SK-N-SH (cell line): ENCODE measurements around the gene TMEM200C. TPM values are rescaled to one million over a fixed set of nuclear protein-coding genes. Genes with fewer than 3 reads are reported as not detected.

ENCODE experiments used
- CTCF ChIA-PET: fragments of 300-600, 350-600 bp; formaldehyde crosslinking; extraction: SDS; loops from one replicate; lab custom pipeline; 2021; lab: Yijun Ruan, JAX
- POLR2A ChIA-PET: fragments of 350-600 bp; sonication (Branson Sonifier 250); formaldehyde crosslinking; extraction: SDS; loops from one replicate; lab custom pipeline; 2020; ENCODE audit warnings: antibody characterized with exemption, inconsistent platforms; lab: Yijun Ruan, JAX
- DNase-seq: peaks from one replicate; pipeline ENCODE4 v3.0.0; 2012
- H2AFZ ChIP-seq: fragments of 200-600 bp; sonication (generic); 2 replicates; pipeline ENCODE4 v1.8.1; 2016; ENCODE audit warnings: antibody characterized with exemption, mild to moderate bottlenecking, low read depth
- H3F3A ChIP-seq: fragments of 200-600 bp; sonication (generic); replicated peaks from 2 replicates; pipeline ENCODE3; 2016; ENCODE audit warnings: antibody characterized with exemption, mild to moderate bottlenecking; ENCODE audit not compliant: insufficient read depth
- H3K27ac ChIP-seq, 2 experiments: fragments of 200-500 bp in 1 of 2; fragments of 200-600 bp in 1 of 2; sonication (Bioruptor generic) in 1 of 2; sonication (generic), shearing (Covaris generic) in 1 of 2; 2 replicates each; pipeline versions ENCODE4 v1.5.1 to v1.6.1; 2014 to 2016; ENCODE audit warnings: low read depth in 2 of 2, inconsistent platforms in 1 of 2, low read length in 1 of 2, mild to moderate bottlenecking in 1 of 2, mixed read lengths in 1 of 2
- H3K27me3 ChIP-seq: fragments of 200-600 bp; sonication (generic), shearing (Covaris generic); 2 replicates; pipeline ENCODE4 v1.6.1; 2016; ENCODE audit warnings: mixed run types; ENCODE audit not compliant: insufficient read depth
- H3K36me3 ChIP-seq, 2 experiments: fragments of 200-500 bp in 1 of 2; fragments of 200-600 bp in 1 of 2; sonication (Bioruptor generic) in 1 of 2; sonication (generic) in 1 of 2; replicated peaks in 1 of 2; 2 replicates each; pipeline versions ENCODE3 to v1.5.1; 2014 to 2016; ENCODE audit warnings: low read length in 1 of 2, mild to moderate bottlenecking in 1 of 2; ENCODE audit not compliant: insufficient read depth in 2 of 2, control insufficient read depth in 1 of 2
- H3K4me1 ChIP-seq, 2 experiments: fragments of 200-500 bp in 1 of 2; fragments of 200-600 bp in 1 of 2; sonication (Bioruptor generic) in 1 of 2; sonication (generic), shearing (Covaris generic) in 1 of 2; 2 replicates each; pipeline versions ENCODE4 v1.5.1 to v1.6.1; 2014 to 2016; ENCODE audit warnings: low read depth in 1 of 2, low read length in 1 of 2, mixed run types in 1 of 2; ENCODE audit not compliant: insufficient read depth in 2 of 2, control insufficient read depth in 1 of 2
- H3K4me2 ChIP-seq: fragments of 200-600 bp; sonication (generic), shearing (Covaris generic); 2 replicates; pipeline ENCODE4 v1.6.1; 2017; ENCODE audit warnings: mixed run types
- H3K4me3 ChIP-seq, 2 experiments: fragments of 200-500 bp in 1 of 2; fragments of 200-600 bp in 1 of 2; sonication (Bioruptor generic) in 1 of 2; sonication (generic), shearing (Covaris generic) in 1 of 2; 2 replicates each; pipeline versions ENCODE4 v1.5.1 to v1.8.1; 2014 to 2016; ENCODE audit warnings: low read depth in 2 of 2, inconsistent platforms in 1 of 2, low read length in 1 of 2, mild to moderate bottlenecking in 1 of 2, mixed read lengths in 1 of 2, moderate library complexity in 1 of 2
- H3K79me2 ChIP-seq: fragments of 200-600 bp; sonication (generic); 2 replicates; pipeline ENCODE4 v1.8.1; 2017; ENCODE audit warnings: mild to moderate bottlenecking; ENCODE audit not compliant: insufficient read depth
- H3K9ac ChIP-seq: fragments of 200-600 bp; sonication (generic); 2 replicates; pipeline ENCODE4 v1.6.1; 2017; ENCODE audit warnings: mixed run types
- H3K9me2 ChIP-seq: fragments of 200-600 bp; sonication (generic); 2 replicates; pipeline ENCODE4 v1.6.1; 2017; ENCODE audit warnings: mixed run types
- H3K9me3 ChIP-seq: fragments of 200-600 bp; sonication (generic); 2 replicates; pipeline ENCODE4 v1.6.1; 2017; ENCODE audit warnings: mixed run types, mild to moderate bottlenecking, moderate library complexity
- H4K20me1 ChIP-seq: fragments of 200-600 bp; sonication (generic); 2 replicates; pipeline ENCODE4 v1.6.1; 2017; ENCODE audit warnings: mild to moderate bottlenecking, mixed run types; ENCODE audit not compliant: insufficient read depth
- CTCF ChIP-seq: fragments of 200-600 bp; sonication (generic); IDR thresholded peaks from 2 replicates; pipeline ENCODE4 v1.6.1; 2017; ENCODE audit warnings: antibody characterized with exemption, mild to moderate bottlenecking, moderate library complexity
- EP300 ChIP-seq, 2 experiments: IDR thresholded peaks; 2 replicates each; pipeline versions ENCODE4 v1.4.0 to v1.6.1; 2012; ENCODE audit warnings: borderline replicate concordance in 1 of 2, low read depth in 1 of 2, low read length in 1 of 2
- FOXM1 ChIP-seq: IDR thresholded peaks from 2 replicates; pipeline ENCODE4 v1.4.0; 2012; ENCODE audit warnings: low read depth, mild to moderate bottlenecking
- JUND ChIP-seq: IDR thresholded peaks from 2 replicates; pipeline ENCODE4 v1.4.0; 2012
- MXI1 ChIP-seq: IDR thresholded peaks from 2 replicates; pipeline ENCODE4 v1.6.1; 2012; ENCODE audit warnings: mild to moderate bottlenecking, low read depth, low read length, improper control_type of control experiment
- POLR2AphosphoS5 ChIP-seq: IDR thresholded peaks from 2 replicates; pipeline ENCODE4 v1.6.1; 2012; ENCODE audit warnings: low read depth, low read length
- RAD21 ChIP-seq: IDR thresholded peaks from 2 replicates; pipeline ENCODE4 v1.6.1; 2012; ENCODE audit warnings: mild to moderate bottlenecking, low read length
- RCOR1 ChIP-seq: fragments of 150-350 bp; IDR thresholded peaks from 2 replicates; pipeline ENCODE4 v1.6.1; 2017; ENCODE audit warnings: antibody characterized with exemption, low read length
- REST ChIP-seq: IDR thresholded peaks from 2 replicates; pipeline ENCODE4 v1.6.1; 2012; ENCODE audit warnings: mild to moderate bottlenecking, low read depth, low read length, moderate library complexity
- SIN3A ChIP-seq: IDR thresholded peaks from 2 replicates; pipeline ENCODE4 v1.6.1; 2012; ENCODE audit warnings: low read depth, mild to moderate bottlenecking, low read length, moderate library complexity, borderline replicate concordance
- SMC3 ChIP-seq: IDR thresholded peaks from 2 replicates; pipeline ENCODE4 v1.6.1; 2012; ENCODE audit warnings: low read depth, low read length, improper control_type of control experiment
- TCF12 ChIP-seq: IDR thresholded peaks from 2 replicates; pipeline ENCODE4 v1.4.0; 2012
- USF2 ChIP-seq: fragments of 150-350 bp; IDR thresholded peaks from 2 replicates; pipeline ENCODE4 v1.6.1; 2017; ENCODE audit warnings: antibody characterized with exemption, low read length, low read depth, borderline replicate concordance
- WGBS: methylation state at CpG from one replicate; pipeline ENCODE4 v1.1.6; 2017; ENCODE audit warnings: low lambda C conversion rate; 5-methylcytosine and 5-hydroxymethylcytosine counted together
- polyA plus RNA-seq, 3 experiments: library from polyadenylated mRNA; depleted of rRNA; stranded (reverse); fragments of >200 nt; gene quantifications; 2 replicates each; pipeline ENCODE4 v1.2.3, GENCODE V29; 2012

The TMEM200C gene
- polyA plus RNA-seq, 1 of the 3 experiments (the other 2 are of a cell fraction) = not detected

- no peaks in the 10 kb centered on the region for H3K27me3 ChIP-seq
- ChIA-PET POLR2A (no interaction called here), CTCF (interaction anchor here (0.9 to 1.1 kb wide), 3 partner anchors 588 to 1325 kb away, joined by 3 read pairs; no protein-coding TSS in a partner anchor)
- H3K4me3 ChIP-seq = no peak overlapping the region; a peak in 1 of 4 replicates
- H3K9me2 ChIP-seq = no peaks in the 10 kb centered on the region
- H3K9ac ChIP-seq = no peak overlapping the region
- H3K79me2 ChIP-seq = no peaks in the 10 kb centered on the region
- no peaks in the 10 kb centered on the region for H3F3A ChIP-seq
- no peak overlapping the region for H2AFZ ChIP-seq
- no peaks in the 10 kb centered on the region for H4K20me1 ChIP-seq
- no peaks in the 10 kb centered on the region for H3K36me3 ChIP-seq
- no peak for TF ChIP-seq MXI1
- no peak for TF ChIP-seq POLR2AphosphoS5
- peak; percentile 38; the same call in 1 of the 2 replicates for TF ChIP-seq RAD21
- no peak for TF ChIP-seq RCOR1
- no peak for TF ChIP-seq USF2
- TF ChIP-seq JUND = no peak
- no peak for TF ChIP-seq SIN3A
- TF ChIP-seq CTCF = peak; percentile 39; the same call in 1 of the 2 replicates
- TF ChIP-seq REST = no peak
- TF ChIP-seq SMC3 = peak; percentile 21; the same call in 1 of the 2 replicates
- no peak for TF ChIP-seq FOXM1
- TF ChIP-seq TCF12 = no peak
- no peak for TF ChIP-seq EP300 (IDR thresholded peaks at IDR 0.05; ENCODE audit: borderline replicate concordance in 1 of 2, low read depth in 1 of 2, low read length in 1 of 2)
- TF ChIP-seq, all 33 proteins: peak for 3
- Histone ChIP-seq H3K4me2 (no peak overlapping the region), H3K9me3 (no peaks in the 10 kb centered on the region), H3K4me1 (no peaks in the 10 kb centered on the region), H3K27ac (no peak overlapping the region)
- DNase-seq = no peak
- WGBS = 10% methylated on average over 2 of the region's 2 CpGs
Observed at GRCh38 chr18:5851998-5852397, 43.3 kb downstream of the TMEM200C start.
